GM23338 (cell line): ENCODE results near the gene SCGN. TPM values are rescaled to one million over a fixed set of nuclear protein-coding genes. Genes with fewer than 3 reads are reported as not detected.

Source experiments
- ATAC-seq: fragments of 200-7000 bp; cut with Tn5 transposase; 3 replicates; pipeline ENCODE4 v1.9.1; 2020
- DNase-seq: peaks from one replicate; pipeline ENCODE4 v3.0.0-alpha.2; 2015; ENCODE audit warnings: low spot score
- H2AFZ ChIP-seq: fragments of 200-600 bp; sonication (generic); 2 replicates; pipeline ENCODE4 v1.8.0; 2016; ENCODE audit warnings: antibody characterized with exemption, mild to moderate bottlenecking, moderate library complexity
- H3F3A ChIP-seq: fragments of 200-600 bp; sonication (generic); replicated peaks from 2 replicates; pipeline ENCODE4 v1.8.0; 2017; ENCODE audit warnings: antibody characterized with exemption, mixed run types, low read depth
- H3K27ac ChIP-seq: fragments of 200-600 bp; sonication (generic); 2 replicates; pipeline ENCODE4 v1.6.1; 2016; ENCODE audit warnings: low read depth
- H3K27me3 ChIP-seq: fragments of 200-600 bp; sonication (generic); 2 replicates; pipeline ENCODE4 v1.8.0; 2016; ENCODE audit warnings: mild to moderate bottlenecking, mixed run types, moderate library complexity; ENCODE audit not compliant: insufficient read depth
- H3K36me3 ChIP-seq: fragments of 200-600 bp; sonication (generic); 2 replicates; pipeline ENCODE4 v1.8.0; 2016; ENCODE audit warnings: mild to moderate bottlenecking; ENCODE audit not compliant: insufficient read depth
- H3K4me1 ChIP-seq: fragments of 200-600 bp; sonication (generic); 2 replicates; pipeline ENCODE4 v1.8.0; 2016; ENCODE audit warnings: mild to moderate bottlenecking, moderate library complexity; ENCODE audit not compliant: insufficient read depth
- H3K4me2 ChIP-seq: fragments of 200-600 bp; sonication (generic); 2 replicates; pipeline ENCODE4 v1.7.1; 2017; ENCODE audit warnings: mixed run types
- H3K4me3 ChIP-seq: fragments of 200-600 bp; sonication (generic); 2 replicates; pipeline ENCODE4 v1.6.1; 2016; ENCODE audit warnings: mixed run types
- H3K79me2 ChIP-seq: fragments of 200-600 bp; sonication (generic); replicated peaks from 2 replicates; pipeline ENCODE4 v1.8.0; 2017; ENCODE audit warnings: mild to moderate bottlenecking; ENCODE audit not compliant: insufficient read depth
- H3K9me2 ChIP-seq: fragments of 200-600 bp; sonication (generic); 2 replicates; pipeline ENCODE4 v1.8.0; 2017; ENCODE audit not compliant: insufficient read depth
- H4K20me1 ChIP-seq: fragments of 200-600 bp; sonication (generic); replicated peaks from 2 replicates; pipeline ENCODE4 v1.8.0; 2017; ENCODE audit warnings: mild to moderate bottlenecking; ENCODE audit not compliant: insufficient read depth
- H3K27ac Mint-ChIP-seq: 2 replicates; pipeline ENCODE4 v1.8.0; 2020; ENCODE audit warnings: inconsistent platforms, mild to moderate bottlenecking, moderate library complexity, mixed read lengths
- H3K27me3 Mint-ChIP-seq: 3 replicates; pipeline ENCODE4 v1.8.0; 2022; ENCODE audit warnings: low read depth, mild to moderate bottlenecking, moderate library complexity, mixed read lengths, inconsistent platforms; ENCODE audit not compliant: insufficient read depth, poor library complexity
- H3K36me3 Mint-ChIP-seq: 3 replicates; pipeline ENCODE4 v1.8.0; 2021; ENCODE audit warnings: low read depth, mild to moderate bottlenecking, inconsistent platforms, moderate library complexity, mixed read lengths
- H3K4me1 Mint-ChIP-seq: 3 replicates; pipeline ENCODE4 v1.8.0; 2020; ENCODE audit warnings: mild to moderate bottlenecking, inconsistent platforms, mixed read lengths
- H3K4me3 Mint-ChIP-seq: 3 replicates; pipeline ENCODE4 v1.8.0; 2021; ENCODE audit warnings: moderate library complexity, mild to moderate bottlenecking, inconsistent platforms, mixed read lengths
- H3K9me3 Mint-ChIP-seq: 3 replicates; pipeline ENCODE4 v1.8.0; 2020; ENCODE audit warnings: moderate library complexity, mild to moderate bottlenecking, inconsistent platforms, mixed read lengths
- CREB1 ChIP-seq: fragments of 250-450 bp; sonication (Bioruptor Pico); IDR thresholded peaks from 2 replicates; pipeline ENCODE4 v1.5.0; 2020; ENCODE audit warnings: low read depth, mild to moderate bottlenecking, moderate library complexity
- EZH2 ChIP-seq: fragments of 200-600 bp; sonication (generic); IDR thresholded peaks from one replicate; pipeline ENCODE4 v1.8.0; 2017; ENCODE audit warnings: antibody characterized with exemption, mild to moderate bottlenecking, low read depth; ENCODE audit not compliant: unreplicated experiment
- EZH2phosphoT487 ChIP-seq: fragments of 200-600 bp; sonication (generic); IDR thresholded peaks from one replicate; pipeline ENCODE4 v1.8.1; 2018; ENCODE audit warnings: antibody characterized with exemption; ENCODE audit not compliant: unreplicated experiment
- JUNB ChIP-seq: IDR thresholded peaks from one replicate; pipeline ENCODE4 v1.6.1; 2016; ENCODE audit warnings: antibody characterized with exemption; ENCODE audit not compliant: unreplicated experiment
- NANOG ChIP-seq: IDR thresholded peaks from 2 replicates; pipeline ENCODE4 v1.6.1; 2016; ENCODE audit warnings: antibody characterized with exemption, borderline replicate concordance
- POLR2AphosphoS5 ChIP-seq: IDR thresholded peaks from 2 replicates; pipeline ENCODE4 v1.6.1; 2016; ENCODE audit warnings: antibody characterized with exemption, low read depth
- STAT1 ChIP-seq: IDR thresholded peaks from one replicate; pipeline ENCODE4 v1.6.1; 2016; ENCODE audit warnings: antibody characterized with exemption; ENCODE audit not compliant: unreplicated experiment
- ZNF114 ChIP-seq: fragments of 250-450 bp; sonication (Bioruptor Pico); IDR thresholded peaks from 2 replicates; pipeline ENCODE4 v1.5.0; 2020; ENCODE audit warnings: mild to moderate bottlenecking, moderate library complexity
- ZNF331 ChIP-seq: fragments of 250-450 bp; sonication (Bioruptor Pico); IDR thresholded peaks from 2 replicates; pipeline ENCODE4 v1.5.0; 2020; ENCODE audit warnings: low read depth, mild to moderate bottlenecking, moderate library complexity
- polyA plus RNA-seq: library from polyadenylated mRNA; unstranded; fragments of >200 nt; fragmentation: Nextera tagmentation; extraction: Ambion mirVana; gene quantifications from 2 replicates; pipeline ENCODE4 v1.2.1, GENCODE V29; 2016
- total RNA-seq: library from RNA; depleted of rRNA; stranded (reverse); fragments of >200 nt; shearing (Covaris generic); gene quantifications from 2 replicates; pipeline ENCODE4 v1.2.3, GENCODE V29; 2014
- TF ChIP-seq, protein P1 (sequence below), 2 experiments: fragments of 200-600 bp in 1 of 2; sonication (generic) in 1 of 2; conservative IDR thresholded peaks; 2 replicates each; pipeline versions ENCODE4 v1.5.1 to v1.6.1; 2016 to 2017; ENCODE audit warnings: antibody characterized with exemption in 2 of 2, low read depth in 2 of 2, mild to moderate bottlenecking in 2 of 2, moderate library complexity in 1 of 2

The SCGN gene
- total and polyA plus RNA-seq, 2 experiments from 2014 or later, result not detected

DNA sequence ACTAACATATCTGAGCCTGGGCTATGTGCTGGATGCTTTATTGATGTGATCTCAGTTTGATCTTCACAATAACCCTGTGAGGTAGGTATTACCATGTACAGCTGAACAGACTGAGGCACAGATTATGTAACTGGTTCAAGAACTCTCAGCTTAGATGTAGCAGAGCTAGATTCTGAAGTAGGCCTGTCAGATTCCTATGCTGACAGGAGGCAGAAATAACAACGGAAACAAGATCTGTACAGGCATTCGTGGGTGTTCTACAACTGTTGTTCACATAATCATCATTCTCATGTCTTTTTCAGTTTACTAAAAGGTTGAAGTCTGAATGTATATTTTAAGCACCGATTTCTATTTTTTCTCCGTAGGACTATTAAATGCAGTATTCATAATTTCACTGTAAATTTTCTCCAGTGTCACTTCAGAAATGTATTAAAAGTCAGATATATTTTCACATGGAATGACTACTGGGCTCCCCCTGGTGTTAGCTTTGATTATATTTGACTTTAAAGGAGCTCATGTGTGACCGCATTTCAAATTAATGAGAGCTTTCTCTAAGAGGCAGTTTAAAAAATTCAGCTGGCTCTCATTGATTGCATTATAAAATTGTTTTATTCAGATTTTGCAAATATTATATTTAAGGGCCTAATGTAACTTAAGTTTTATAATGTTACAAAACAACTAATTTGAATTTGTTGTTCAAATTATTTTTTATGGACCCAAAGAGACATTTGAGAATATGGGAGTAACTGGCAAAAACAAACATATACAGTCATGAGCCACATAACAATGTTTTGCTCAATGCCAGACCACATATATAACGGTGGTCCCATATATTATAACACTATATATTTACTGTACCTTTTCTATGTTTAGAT is 66.1 kb downstream of the SCGN start:
- Histone ChIP-seq H3K4me3 (no peak overlapping the region), H3K27ac (no peak overlapping the region), H3K36me3 (no peaks in the 10 kb centered on the region), H2AFZ (no peak overlapping the region), H3K4me2 (no peak overlapping the region), H3K27me3 (no peaks in the 10 kb centered on the region), H3K9me2 (no peaks in the 10 kb centered on the region), H4K20me1 (no peaks in the 10 kb centered on the region), H3F3A (no peaks in the 10 kb centered on the region), H3K79me2 (no peaks in the 10 kb centered on the region), H3K4me1 (no peaks in the 10 kb centered on the region)
- Mint-ChIP-seq H3K4me3 (no peak overlapping the region), H3K27me3 (no peaks in the 10 kb centered on the region), H3K4me1 (no peaks in the 10 kb centered on the region), H3K9me3 (no peaks in the 10 kb centered on the region), H3K27ac (no peak overlapping the region), H3K36me3 (no peaks in the 10 kb centered on the region)
- DNase-seq (peak; percentile 60), ATAC-seq (no peak)
- TF ChIP-seq, protein P1, sequence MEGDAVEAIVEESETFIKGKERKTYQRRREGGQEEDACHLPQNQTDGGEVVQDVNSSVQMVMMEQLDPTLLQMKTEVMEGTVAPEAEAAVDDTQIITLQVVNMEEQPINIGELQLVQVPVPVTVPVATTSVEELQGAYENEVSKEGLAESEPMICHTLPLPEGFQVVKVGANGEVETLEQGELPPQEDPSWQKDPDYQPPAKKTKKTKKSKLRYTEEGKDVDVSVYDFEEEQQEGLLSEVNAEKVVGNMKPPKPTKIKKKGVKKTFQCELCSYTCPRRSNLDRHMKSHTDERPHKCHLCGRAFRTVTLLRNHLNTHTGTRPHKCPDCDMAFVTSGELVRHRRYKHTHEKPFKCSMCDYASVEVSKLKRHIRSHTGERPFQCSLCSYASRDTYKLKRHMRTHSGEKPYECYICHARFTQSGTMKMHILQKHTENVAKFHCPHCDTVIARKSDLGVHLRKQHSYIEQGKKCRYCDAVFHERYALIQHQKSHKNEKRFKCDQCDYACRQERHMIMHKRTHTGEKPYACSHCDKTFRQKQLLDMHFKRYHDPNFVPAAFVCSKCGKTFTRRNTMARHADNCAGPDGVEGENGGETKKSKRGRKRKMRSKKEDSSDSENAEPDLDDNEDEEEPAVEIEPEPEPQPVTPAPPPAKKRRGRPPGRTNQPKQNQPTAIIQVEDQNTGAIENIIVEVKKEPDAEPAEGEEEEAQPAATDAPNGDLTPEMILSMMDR (conservative IDR thresholded peaks at IDR 0.05; ENCODE audit: low read depth in 2 of 2), result peak; percentile 52 to 77
- TF ChIP-seq STAT1 (no peak), JUNB (no peak)

DNA sequence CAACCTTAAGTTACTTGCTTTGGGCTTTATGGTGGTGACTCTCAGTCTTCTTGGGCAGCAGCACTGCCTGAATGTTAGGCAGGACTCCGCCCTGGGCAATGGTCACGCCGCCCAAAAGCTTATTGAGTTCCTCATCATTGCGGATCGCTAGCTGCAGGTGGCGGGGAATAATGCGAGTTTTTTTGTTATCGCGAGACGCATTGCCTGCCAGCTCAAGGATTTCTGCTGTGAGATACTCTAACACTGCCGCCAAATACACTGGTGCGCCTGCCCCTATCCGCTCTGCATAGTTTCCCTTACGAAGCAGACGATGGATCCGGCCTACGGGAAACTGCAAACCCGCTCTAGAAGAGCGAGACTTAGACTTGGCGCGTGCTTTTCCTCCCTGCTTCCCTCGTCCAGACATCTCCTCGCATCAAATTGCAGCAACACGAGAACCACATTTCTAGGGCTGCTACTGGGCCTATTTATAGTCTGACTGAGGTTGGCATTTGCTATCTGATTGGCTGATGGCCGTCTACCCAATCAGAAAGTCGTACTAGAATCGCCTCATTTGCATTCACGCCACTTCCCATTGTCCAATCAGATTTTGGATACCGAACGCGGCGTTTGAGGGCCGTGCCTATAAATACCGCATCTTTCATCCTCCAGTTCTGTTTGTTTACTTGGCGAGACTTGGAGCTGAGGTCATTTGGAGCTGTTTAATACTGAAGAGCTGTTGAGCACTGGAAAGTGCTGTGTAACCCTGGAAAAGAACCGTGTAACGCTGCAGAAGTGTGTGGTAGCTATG is 74.3 kb downstream of the SCGN start:
- H4K20me1 ChIP-seq, result no peaks in the 10 kb centered on the region
- DNase-seq, result peak; percentile 7
- Mint-ChIP-seq H3K36me3 (no peaks in the 10 kb centered on the region), H3K4me3 (no peak overlapping the region), H3K4me1 (no peaks in the 10 kb centered on the region), H3K27ac (no peak overlapping the region), H3K27me3 (peaks cover 5% of the 10 kb centered on the region), H3K9me3 (no peaks in the 10 kb centered on the region; the same call in 2 of the 3 replicates)
- H3K36me3 ChIP-seq, result no peaks in the 10 kb centered on the region
- H3K4me2 ChIP-seq, result no peak overlapping the region
- H3K27ac ChIP-seq, result no peak overlapping the region
- no peaks in the 10 kb centered on the region for H3K4me1 ChIP-seq
- 0 out of 2 replicates have a peak, but pooled peaks cover 3% of the 10 kb centered on the region for H3K9me2 ChIP-seq
- no peak for ATAC-seq
- no peaks in the 10 kb centered on the region for H3F3A ChIP-seq
- no peaks in the 10 kb centered on the region for H3K27me3 ChIP-seq
- H3K79me2 ChIP-seq, result no peaks in the 10 kb centered on the region
- H2AFZ ChIP-seq, result peak overlapping the region; percentile 77; the same call in 1 of the 2 replicates
- H3K4me3 ChIP-seq, result no peak overlapping the region
- TF ChIP-seq POLR2AphosphoS5 (no peak), NANOG (no peak), EZH2phosphoT487 (no peak), ZNF331 (no peak), STAT1 (no peak), ZNF114 (CRISPR knock-in tag) (no peak), CREB1 (no peak), EZH2 (no peak)
- TF ChIP-seq, protein P1 (conservative IDR thresholded peaks at IDR 0.05; ENCODE audit: low read depth in 2 of 2), result no peak
